HepG2 (cell line): ENCODE results near the gene S100A8.

Source experiments
- BHLHE40 ChIP-seq: IDR thresholded peaks from 2 replicates; pipeline ENCODE4 v1.6.1; 2011; ENCODE audit warnings: low read length, improper control_type of control experiment
- CTCF ChIP-seq: sonication (generic); formaldehyde crosslinking; IDR thresholded peaks from 2 replicates; pipeline ENCODE4 v1.5.0; 2020; ENCODE audit warnings: mild to moderate bottlenecking, missing genetic modification reagents, moderate library complexity
- EP300 ChIP-seq, 3 experiments: sonication (generic) in 1 of 3; formaldehyde crosslinking in 1 of 3; IDR thresholded peaks; 2 replicates each; pipeline versions ENCODE4 v1.5.1 to v1.6.1; 2011 to 2020; ENCODE audit warnings: low read depth in 2 of 3, low read length in 2 of 3, borderline replicate concordance in 1 of 3, improper control_type of control experiment in 1 of 3, mild to moderate bottlenecking in 1 of 3, missing genetic modification reagents in 1 of 3, moderate library complexity in 1 of 3
- GABPB1 ChIP-seq: IDR thresholded peaks from 2 replicates; pipeline ENCODE4 v1.6.1; 2016; ENCODE audit warnings: mild to moderate bottlenecking, missing genetic modification reagents, moderate library complexity, missing compliant biosample characterization
- NFYB ChIP-seq: sonication (generic); formaldehyde crosslinking; IDR thresholded peaks from 2 replicates; pipeline ENCODE4 v1.4.0; 2020; ENCODE audit warnings: missing genetic modification reagents
- POLR2AphosphoS5 ChIP-seq: IDR thresholded peaks from 2 replicates; pipeline ENCODE4 v1.6.1; 2012; ENCODE audit warnings: low read depth, low read length
- POLR2G ChIP-seq: fragments of 200-400 bp; formaldehyde crosslinking; IDR thresholded peaks from 2 replicates; pipeline ENCODE4 v1.6.1; 2018; ENCODE audit warnings: mild to moderate bottlenecking, low read depth, low read length, moderate library complexity
- TRIM24 ChIP-seq: sonication (generic); formaldehyde crosslinking; IDR thresholded peaks from 2 replicates; pipeline ENCODE4 v1.8.0; 2022; ENCODE audit warnings: mild to moderate bottlenecking, missing genetic modification reagents
- YEATS2 ChIP-seq: sonication (generic); formaldehyde crosslinking; IDR thresholded peaks from 2 replicates; pipeline ENCODE4 v1.4.0; 2020; ENCODE audit warnings: missing genetic modification reagents, borderline replicate concordance
- ZBTB3 ChIP-seq: sonication (generic); formaldehyde crosslinking; IDR thresholded peaks from 2 replicates; pipeline ENCODE4 v1.4.0; 2020; ENCODE audit warnings: low read depth, mild to moderate bottlenecking, moderate library complexity, missing genetic modification reagents, borderline replicate concordance
- TF ChIP-seq, protein P1 (sequence below): sonication (generic); formaldehyde crosslinking; IDR thresholded peaks from 2 replicates; pipeline ENCODE4 v1.4.0; 2020; ENCODE audit warnings: missing genetic modification reagents
- TF ChIP-seq, protein P2 (sequence below): IDR thresholded peaks from 2 replicates; pipeline ENCODE4 v1.6.1; 2016; ENCODE audit warnings: mild to moderate bottlenecking, missing biosample characterization, missing genetic modification reagents

DNA sequence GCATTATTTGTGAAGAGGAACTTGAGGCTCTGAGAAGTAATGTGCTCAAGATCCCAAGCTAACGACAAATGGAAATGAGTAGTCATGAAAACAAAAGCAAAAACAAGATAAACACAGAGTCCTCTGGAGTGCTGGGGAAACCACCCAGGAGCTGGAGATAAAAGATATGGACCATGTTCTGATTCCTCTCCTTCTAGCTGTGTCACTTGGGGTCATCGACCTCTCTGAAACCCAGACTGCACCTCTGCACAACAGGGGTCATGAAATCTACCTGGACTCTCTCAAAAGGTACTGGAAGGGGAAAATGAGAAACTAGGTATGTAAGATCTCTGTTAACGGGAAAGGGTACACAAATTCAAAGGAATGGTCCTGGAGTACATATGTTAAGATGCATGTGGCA is 48.7 kb downstream of the S100A8 start:
- no peak for TF ChIP-seq TRIM24 (CRISPR knock-in tag)
- no peak for TF ChIP-seq EP300 (IDR thresholded peaks at IDR 0.05; ENCODE audit: low read depth in 2 of 2, low read length in 2 of 2)
- no peak for TF ChIP-seq EP300 (CRISPR knock-in tag; IDR thresholded peaks at IDR 0.05; ENCODE audit: borderline replicate concordance)
- no peak for TF ChIP-seq ZBTB3 (CRISPR knock-in tag)
- TF ChIP-seq BHLHE40, result no peak
- TF ChIP-seq POLR2AphosphoS5, result no peak
- TF ChIP-seq CTCF (CRISPR knock-in tag), result no peak
- TF ChIP-seq YEATS2 (CRISPR knock-in tag), result no peak
- TF ChIP-seq, protein P1, sequence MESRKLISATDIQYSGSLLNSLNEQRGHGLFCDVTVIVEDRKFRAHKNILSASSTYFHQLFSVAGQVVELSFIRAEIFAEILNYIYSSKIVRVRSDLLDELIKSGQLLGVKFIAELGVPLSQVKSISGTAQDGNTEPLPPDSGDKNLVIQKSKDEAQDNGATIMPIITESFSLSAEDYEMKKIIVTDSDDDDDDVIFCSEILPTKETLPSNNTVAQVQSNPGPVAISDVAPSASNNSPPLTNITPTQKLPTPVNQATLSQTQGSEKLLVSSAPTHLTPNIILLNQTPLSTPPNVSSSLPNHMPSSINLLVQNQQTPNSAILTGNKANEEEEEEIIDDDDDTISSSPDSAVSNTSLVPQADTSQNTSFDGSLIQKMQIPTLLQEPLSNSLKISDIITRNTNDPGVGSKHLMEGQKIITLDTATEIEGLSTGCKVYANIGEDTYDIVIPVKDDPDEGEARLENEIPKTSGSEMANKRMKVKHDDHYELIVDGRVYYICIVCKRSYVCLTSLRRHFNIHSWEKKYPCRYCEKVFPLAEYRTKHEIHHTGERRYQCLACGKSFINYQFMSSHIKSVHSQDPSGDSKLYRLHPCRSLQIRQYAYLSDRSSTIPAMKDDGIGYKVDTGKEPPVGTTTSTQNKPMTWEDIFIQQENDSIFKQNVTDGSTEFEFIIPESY, result no peak
- TF ChIP-seq POLR2G, result no peak
- TF ChIP-seq NFYB (CRISPR knock-in tag), result no peak
- no peak for TF ChIP-seq GABPB1 (CRISPR knock-in tag)
- TF ChIP-seq, protein P2, sequence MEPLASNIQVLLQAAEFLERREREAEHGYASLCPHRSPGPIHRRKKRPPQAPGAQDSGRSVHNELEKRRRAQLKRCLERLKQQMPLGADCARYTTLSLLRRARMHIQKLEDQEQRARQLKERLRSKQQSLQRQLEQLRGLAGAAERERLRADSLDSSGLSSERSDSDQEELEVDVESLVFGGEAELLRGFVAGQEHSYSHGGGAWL (CRISPR knock-in tag), result no peak
